Suppressor macrophage treated with lipopolysaccharide for 4 hours (primary cell): Measurements from ENCODE around the gene PARP9.
A peak's percentile ranks its signal among the peaks of the same experiment; 100 is the strongest.
"Not testable (repeated sequence)": the region's sequence is repeated elsewhere in the genome, so short reads cannot be mapped to it uniquely, and the experiment has no call there.

Experiments used
- DNase-seq: peaks from one replicate; pipeline ENCODE4 v3.0.0-alpha.2; 2020

Gene PARP9

DNA sequence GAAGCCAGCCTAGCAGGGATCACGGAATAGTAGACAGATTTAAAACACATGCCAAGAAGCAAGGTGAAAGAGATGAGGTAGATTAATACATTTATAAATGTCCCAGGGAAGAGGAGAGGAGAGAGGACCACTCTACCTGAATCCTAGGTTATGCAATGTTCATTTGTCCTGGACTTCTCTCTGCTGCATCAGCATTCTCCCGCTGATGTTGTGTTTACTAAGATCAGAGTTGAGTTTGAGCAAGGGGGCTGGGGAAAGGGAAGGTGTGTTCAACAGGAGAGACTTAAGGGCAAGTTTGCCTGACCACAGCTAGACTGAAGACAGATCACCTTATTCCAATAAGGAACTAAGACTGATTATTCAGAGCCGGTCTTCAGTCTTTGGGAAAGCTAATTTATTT, 48.2 kb downstream of the PARP9 start:
- no peak for DNase-seq

- DNase-seq: no peak
These were observed 49.1 kb downstream of the PARP9 start for GRCh38 chr3:122515020-122515468.

GRCh38 chr3:122514123-122515019, 49.7 kb downstream of the PARP9 start, which contains the start of gene KPNA1:
TSS of gene KPNA1 (minus strand) at chr3:122514939. CDS start at chr3:122496565, 18,374 bp downstream.
- DNase-seq: peak; percentile 95

DNA sequence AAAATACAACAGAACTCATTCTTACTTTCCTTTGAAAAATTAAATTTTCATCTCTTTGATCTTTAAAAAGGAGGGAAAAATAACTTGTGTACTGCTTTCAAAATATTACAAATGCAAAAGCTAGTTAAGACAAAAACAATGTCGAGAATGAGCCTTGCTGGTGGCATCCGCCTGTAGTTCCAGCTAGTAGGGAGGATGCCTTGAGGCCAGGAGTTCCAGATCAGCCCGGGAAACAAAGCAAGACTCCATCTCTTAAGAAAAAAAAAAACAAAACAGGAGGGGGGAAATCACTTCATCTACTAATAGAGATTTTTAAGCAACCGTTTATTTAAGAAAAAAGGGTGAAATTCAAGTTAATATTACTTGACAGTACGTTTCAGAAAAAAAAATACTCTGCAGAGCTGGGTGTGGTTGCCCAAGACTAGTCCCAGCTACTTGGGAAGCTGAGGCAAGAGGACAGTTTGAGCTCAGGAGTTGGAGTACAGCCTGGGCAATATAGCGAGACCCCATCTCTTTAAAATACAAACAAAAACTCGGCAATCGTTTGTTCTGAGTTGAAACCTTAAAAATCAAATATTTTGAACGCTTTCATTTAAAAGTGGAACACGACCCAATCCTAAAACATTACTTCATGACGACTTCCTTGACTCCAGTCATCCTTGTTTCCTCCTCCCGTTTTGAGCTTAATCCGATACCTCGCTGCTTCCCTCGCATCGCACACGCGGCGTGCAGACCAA, 50.5 kb downstream of the PARP9 start:
- no peak for DNase-seq

DNA sequence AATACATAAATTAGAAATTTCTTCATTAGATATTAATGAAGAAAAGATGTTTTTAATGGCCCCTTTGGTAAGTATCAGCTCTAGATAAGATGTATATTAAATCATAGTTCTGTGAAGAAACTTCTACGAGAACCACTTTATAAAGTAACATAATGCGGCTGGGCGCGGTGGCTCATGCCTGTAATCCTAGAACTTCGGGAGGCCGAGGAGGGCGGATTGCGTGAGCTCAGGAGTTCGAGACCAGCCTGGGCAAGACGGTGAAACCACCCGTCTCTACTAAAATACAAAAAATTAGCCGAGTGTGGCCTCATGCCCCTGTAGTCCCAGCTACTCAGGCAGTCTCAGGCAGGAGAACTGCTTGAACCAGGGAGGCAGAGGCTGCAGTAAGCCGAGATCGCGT, 51.8 kb downstream of the PARP9 start:
- DNase-seq: no peak

DNA sequence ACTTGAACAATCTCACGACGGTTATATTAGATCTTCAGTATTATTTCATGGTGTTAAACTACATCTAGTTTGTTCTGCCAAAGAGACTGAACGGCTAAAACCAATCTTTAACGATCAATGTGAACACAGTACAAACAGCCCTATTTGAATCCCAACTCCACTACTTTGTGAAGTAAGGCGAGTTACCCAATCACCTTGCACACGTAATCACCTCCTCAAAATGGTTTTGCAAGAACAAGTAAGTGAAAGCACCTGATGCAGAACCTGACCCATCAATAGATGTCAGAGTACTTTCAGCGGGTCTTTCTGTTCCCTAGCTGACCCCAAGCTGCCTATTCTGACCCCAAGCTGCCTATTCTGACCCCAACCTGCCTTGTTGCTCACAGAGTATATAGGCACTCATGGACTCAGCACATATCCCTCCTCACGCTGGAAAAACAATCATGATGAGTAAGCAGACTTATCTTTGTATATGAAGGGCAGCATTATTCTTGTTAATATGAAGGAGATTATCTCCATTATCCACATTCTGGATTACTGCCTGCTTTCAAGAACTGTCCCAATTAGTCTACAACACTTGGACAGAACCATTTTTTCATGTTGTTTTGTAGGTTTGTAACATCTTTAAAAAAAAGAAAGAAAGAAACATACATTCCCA, 53.1 kb downstream of the PARP9 start:
- no peak for DNase-seq

GRCh38 chr3:122508944-122509343, 55.2 kb downstream of the PARP9 start:
- not testable (repeated sequence) for DNase-seq

DNA sequence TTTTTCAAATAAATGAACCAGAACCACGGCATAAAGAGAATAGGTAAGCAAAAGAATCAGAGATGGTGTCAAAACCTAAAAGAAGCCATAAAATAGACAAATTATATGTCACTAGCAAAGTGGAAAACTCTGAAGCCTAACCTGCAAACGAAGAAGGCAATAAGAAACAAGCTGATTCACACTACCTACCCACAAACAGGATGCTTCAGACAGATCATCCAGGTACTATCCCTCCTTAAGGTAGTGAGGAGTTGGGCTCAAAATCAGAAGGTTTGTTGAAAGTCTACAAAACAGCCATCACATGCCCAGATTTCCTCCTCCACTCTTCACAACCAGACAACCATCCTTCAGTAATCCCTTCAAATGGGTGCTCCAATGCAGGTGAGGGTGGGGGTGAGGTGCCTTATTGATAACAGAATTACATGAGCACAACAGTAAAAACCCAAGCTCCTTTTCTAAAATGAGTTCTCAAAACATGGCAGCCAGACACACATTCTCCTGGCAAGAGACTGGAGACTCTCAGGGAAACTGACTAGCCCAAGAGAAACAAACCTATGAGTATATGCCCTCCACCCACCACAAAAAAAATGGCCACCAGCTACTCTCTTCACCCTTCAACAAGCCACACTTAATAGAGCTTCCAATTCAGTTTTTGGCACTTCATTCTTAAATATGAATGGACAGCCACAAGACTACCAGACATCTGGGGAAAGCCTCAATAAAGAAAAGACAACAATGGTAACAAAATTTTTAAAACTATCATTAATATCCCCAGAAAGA, 55.8 kb downstream of the PARP9 start:
- no peak for DNase-seq

DNA sequence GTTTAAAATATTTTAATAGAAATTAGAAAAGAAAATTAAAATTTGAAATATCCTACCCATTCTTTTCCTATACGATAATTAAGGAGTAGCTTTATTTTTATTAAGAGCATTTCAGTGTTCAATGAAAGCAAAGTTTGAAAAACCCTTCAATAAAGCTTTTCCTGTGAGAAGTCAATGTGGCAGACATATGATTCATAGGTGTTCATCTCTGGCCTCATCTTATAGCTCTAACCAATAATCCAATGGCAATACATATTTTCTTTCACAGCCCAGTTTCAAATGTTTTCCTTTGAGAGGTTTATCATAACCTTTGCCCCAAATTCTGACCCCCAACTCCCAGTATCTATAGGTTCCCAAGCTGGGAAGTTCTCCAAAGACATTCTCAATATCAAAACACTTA, 57.6 kb downstream of the PARP9 start:
- DNase-seq: no peak

- no peak for DNase-seq
These were observed 58.4 kb downstream of the PARP9 start for GRCh38 chr3:122505676-122506075.

DNA sequence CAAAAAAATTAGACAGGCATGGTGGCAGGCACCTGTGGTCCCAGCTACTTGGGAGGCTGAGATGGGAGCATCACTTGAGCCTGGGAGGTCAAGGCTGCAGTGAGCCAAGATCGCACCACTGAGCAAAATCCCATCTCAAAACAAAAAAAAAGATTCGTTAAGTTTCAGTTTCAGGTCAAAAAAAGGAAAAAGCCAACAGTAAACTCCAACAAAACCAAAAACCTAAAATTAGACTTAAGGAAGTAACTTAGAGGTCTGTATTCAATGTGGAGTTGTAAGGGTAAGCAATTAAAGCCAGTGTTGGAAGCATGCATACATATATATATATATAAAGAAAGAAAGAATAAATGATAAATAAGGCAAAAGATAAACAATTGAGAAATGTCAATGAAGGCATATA, 61.2 kb downstream of the PARP9 start:
- DNase-seq: peak; percentile 42

DNA sequence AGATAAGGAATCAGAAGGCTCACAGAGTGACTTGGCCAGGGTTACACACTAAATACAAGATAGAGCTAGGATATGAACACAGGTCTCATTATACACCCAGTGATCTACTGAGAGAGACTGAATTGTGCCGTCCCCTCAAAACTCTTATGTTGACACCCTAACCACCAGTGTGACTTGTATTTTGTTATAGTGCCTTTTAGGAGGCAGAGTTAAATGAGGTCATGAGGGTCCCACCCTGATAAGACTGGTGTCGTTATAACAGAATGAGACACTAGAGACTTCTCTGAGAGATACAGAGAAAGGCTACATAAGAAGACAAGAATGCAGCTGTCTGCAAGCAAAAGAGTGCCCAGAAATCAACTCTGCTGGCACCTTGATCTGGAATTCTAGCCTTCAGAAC, 62.0 kb downstream of the PARP9 start:
- DNase-seq: no peak

- DNase-seq: not testable (repeated sequence)
These were observed 63.1 kb downstream of the PARP9 start for GRCh38 chr3:122500964-122501363.

DNA sequence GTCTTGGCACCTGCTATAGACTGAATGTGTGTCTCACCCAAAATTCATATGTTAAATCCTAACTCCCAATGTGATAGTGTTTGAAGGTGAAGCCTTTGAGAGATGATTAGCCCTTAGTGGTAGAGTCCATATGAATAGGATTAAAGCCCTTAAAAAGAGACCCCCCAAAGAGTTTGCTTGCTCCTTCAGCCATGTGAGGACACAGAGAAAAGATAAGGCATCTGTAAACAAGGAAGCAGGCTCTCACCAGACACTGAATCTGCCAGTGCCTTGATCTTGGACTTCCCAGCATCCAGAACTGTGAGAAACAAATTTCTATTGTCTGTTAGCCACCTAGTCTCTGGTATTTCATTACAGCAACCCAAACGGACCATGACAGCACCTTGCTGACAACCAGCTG, 65.9 kb downstream of the PARP9 start:
- DNase-seq: no peak

DNA sequence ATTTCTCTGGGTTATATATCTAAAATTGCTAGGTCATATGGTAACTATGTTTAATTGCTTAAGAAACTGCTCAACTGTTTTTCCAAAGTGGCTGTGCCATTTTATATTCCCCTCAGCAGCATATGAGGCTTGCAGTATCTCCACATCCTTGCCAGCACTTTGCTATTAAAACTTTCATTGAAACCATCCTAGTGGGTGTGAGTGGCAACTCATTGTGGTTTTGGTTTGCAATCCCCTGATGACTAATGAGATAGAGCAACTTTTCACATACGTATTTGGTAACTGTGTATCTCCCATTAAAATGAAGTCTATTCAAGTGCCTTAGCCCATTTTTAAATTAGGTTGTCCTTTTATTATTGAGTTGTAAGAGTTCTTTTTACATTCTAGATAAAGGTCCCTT, 66.7 kb downstream of the PARP9 start:
- DNase-seq: peak; percentile 85

- no peak for DNase-seq
These were observed 67.6 kb downstream of the PARP9 start for GRCh38 chr3:122496508-122496907.

GRCh38 chr3:122493296-122493695, 70.8 kb downstream of the PARP9 start:
- DNase-seq: no peak

DNA sequence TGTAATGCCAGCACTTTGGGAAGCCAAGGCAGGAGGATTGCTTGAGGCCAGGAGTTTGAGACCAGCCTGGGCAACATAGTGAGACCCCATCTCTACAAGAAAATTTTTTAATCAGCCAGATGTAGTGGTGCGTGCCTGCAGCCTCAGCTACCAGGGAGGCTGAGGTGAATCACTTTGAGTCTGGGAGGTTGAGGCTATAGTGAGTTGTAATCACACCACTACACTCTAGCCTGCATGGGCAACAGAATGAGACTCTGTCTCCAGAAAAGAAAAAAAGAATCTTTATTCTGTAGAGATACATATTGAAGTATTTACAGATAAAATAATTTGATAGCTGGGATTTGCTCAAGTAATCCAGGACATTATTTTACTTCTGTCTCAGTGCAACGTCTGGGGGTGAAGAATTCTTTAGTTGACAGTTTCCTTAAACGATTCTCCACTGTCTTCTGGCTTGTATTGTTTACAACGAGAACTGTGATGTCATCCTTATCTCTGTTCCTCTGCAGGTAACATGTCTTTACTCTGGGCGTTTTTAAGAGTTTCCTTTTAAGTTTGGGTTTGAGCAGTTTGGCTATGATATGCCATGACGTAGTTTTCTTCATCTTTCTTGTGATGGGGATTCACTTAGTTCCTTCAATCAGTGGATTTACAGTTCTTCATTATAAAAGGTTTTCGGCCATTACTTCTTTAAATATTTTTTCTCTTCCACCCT, 75.7 kb downstream of the PARP9 start:
- DNase-seq: no peak

- no peak for DNase-seq
These were observed 79.1 kb downstream of the PARP9 start for GRCh38 chr3:122484985-122485384.

- no peak for DNase-seq
These were observed 82.7 kb downstream of the PARP9 start for GRCh38 chr3:122481390-122481789.
